ENCODE data around the gene TRIM68.

- TF ChIP-seq CTCF (IDR thresholded peaks at IDR 0.05; ENCODE audit: insufficient read depth, low read depth, low read length) (no peak), EZH2 (IDR thresholded peaks at IDR 0.05; ENCODE audit: insufficient read depth, low read length) (no peak)
These were observed 37.9 kb upstream of the TRIM68 start for GRCh38 chr11:4645974-4646373.

Data from astrocyte (in vitro differentiated cells and primary cell).